Activated naive CD8-positive, alpha-beta T cell treated with anti-CD3 and anti-CD28 coated beads, Interleukin-2, amount 50 U/mL, for 16 hours (primary cell): ENCODE results near the gene DDX54.

ENCODE experiments used
- DNase-seq: peaks from one replicate; pipeline ENCODE4 v3.0.0-alpha.2; 2020; ENCODE audit warnings: low read depth, low spot score

The DDX54 gene

DNA sequence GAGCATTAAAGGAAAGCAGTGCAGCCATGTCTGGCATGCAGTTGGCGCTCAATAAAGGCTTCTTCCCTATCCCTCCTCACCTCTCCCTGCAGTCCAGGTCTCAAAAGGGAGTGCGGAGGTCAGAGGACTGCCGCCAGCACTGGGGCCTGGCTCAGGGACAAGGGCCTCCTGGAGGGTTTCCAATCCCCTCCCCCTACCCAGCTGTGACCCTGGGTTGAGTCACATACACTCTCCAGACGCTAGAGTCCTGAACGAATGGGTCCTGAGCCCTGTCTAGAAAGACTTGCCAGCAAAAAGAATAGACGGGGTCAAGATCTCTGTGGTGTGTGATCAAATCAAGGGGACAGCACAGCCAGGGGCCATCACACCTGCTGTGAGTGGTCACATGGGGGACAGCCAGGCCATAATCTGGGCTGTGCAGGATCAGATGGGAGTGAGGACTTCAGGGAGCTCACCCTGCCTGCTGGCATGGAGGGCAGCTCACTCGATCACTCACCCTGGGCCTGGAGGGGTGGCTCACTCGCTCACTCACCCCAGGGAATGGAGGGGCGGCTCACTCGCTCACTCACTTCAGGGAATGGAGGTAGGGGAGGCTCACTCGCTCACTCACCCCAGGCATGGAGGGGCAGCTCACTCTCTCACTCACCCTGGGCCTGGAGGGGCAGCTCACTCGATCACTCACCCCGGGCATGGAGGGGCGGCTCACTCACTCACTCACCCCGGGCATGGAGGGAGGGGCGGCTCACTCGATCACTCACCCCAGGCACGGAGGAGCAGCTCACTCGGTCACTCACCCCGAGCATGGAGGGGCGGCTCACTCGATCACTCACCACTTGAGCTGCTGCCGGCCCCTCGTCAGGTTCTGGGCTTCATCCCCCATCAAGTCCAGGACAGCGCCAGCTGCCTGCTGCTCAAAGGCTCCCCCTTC is 22.9 kb downstream of the DDX54 start:
- DNase-seq, result no peak

DNA sequence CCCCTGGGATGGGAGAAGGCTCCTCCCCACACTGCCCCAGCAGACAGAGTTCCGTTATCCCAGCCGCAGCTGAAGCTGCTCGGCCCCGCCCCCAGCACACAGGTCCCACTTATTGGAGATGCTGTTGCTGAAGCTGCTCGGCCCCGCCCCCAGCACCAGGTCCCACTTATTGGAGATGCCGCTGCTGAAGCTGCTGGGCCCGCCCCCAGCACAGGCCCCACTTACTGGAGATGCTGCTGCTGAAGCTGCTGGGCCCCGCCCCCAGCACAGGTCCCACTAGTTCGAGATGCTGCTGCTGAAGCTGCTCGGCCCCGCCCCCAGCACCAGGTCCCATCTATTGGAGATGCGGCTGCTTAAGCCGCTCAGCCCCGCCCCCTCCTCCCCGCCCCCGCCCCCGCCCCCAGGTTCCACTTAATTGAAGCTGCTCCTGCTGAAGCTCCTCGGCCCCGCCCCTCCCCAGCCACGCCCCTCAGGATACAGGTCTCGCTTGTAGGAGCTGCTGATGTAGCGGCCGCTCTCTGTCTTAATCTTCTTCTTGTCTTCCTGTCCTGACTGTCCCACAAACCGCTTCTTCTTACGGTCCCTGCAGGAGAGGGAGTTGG is 23.8 kb downstream of the DDX54 start:
- DNase-seq, result no peak

DNA sequence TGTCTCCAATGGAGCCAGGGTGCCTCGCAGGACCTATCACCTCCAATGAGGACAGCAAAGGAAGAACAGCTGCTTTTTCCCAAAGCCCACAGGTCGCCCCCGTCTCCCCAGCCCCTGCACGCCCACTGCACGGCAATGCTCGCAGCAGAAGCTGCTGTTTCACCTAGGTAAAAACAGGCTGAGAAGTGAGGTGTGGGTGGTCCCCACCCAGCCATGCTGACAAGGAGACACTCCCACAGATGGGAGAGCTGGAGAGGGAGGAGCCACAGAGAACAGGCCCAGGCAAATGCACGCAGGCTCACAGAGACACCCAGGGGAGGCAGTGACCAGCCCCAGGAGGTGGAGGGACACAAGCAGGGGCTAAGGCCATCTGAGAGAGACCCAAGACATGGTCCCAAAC is 25.3 kb downstream of the DDX54 start:
- DNase-seq, result no peak

DNA sequence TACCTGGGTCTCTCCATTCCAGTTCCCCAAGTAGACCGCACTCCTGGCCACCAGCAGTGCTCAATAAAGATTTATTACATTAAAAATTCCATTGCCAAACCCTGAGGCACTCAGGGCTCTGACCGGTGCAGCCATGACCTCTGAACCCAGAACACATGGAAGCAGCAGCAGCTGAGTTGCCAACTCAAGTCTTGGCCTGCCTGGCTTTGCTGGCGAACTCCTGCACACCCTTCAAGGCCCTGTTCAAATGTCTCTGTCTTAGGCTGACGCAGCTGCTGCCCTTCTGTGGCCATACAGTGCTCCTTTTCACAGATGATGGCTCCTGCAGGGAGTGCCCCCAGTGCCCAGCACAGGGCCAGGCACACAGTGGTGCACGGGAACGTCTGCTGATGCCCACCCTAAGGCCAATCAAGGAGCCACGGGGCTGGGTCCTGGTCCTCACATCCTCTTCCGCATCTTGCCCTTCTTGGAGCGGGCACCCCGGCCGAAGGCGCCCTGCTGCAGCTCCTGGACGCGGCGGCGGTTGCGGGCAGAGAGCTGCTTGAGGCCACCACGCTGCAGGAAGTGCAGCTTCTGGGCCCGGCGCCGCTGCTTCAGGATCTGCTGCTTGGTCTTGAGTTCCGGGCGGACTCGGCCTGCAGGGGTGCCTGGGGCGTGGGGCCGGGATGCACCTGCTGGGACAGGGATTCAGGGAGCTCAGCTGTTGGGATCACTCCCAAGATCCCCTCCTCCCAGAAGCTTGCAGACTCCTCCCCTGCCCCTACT is 26.7 kb downstream of the DDX54 start:
- no peak for DNase-seq

DNA sequence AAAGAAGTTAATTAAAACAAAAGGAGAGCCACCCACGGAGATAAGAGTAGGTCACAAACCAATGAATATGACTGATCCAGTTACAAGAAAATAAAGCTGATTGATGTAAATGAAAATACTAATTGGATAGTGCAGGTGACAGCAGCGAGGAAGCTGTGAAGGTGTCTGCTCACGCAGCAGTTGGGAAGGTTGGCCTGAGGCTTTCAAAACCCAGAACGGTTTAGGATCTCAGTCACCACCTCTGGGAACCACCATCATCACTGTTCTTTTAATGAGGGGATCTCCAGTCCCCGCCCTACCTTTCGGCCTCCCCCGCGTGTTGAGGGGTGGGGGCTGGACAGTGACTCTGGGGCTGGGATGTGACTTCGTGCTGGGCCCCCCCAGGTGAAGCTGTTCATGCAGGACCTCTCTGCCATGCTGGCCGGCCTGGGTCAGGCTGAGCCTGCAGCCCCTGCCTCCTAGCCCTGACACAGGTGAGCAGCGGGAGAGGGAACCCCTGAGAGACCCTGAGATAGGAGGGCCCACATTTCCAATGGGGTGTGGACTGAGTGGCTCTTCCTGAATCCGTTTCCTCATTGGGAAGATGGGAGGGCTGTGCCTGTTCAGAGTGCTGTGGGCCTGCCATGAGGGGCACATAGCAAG is 27.9 kb downstream of the DDX54 start:
- DNase-seq, result no peak

DNA sequence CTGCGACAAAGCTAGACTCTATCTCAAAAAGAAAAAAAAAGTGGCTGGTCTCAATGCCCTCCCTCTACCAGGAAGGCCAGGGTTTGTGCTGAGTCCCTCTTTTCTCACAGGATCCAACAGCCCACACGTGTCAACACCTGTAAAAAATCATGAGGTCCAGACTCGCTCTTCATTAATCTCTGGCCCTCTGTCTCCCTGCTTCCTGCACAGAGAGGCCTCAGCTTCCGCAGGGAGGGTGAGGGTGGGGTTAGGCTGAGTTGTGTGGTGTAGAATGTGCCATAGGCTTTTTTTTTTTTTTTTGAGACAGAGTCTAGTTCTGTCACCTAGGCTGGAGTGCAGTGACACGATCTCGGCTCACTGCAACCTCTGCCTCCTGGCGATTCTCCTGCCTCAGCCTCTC is 29.6 kb downstream of the DDX54 start:
- DNase-seq, result no peak

DNA sequence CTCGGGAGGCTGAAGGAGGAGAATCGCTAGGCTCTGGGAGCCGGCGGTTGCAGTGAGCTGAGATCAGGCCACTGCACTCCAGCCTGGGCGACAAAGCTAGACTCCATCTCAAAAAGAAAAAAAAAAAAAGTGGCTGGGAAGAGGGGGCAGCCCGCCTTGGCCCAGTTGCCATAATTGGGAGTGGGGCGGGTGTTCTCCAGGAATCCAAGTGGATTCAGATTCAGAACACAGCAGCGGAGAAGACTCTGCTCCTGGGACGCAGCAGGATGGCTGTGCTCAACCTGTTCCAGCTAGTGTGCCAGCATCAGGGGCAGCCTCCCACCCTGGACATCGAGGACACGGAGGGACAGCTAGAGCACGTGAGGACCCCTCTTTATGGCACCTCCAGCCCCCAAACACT is 30.2 kb downstream of the DDX54 start:
- DNase-seq, result no peak

DNA sequence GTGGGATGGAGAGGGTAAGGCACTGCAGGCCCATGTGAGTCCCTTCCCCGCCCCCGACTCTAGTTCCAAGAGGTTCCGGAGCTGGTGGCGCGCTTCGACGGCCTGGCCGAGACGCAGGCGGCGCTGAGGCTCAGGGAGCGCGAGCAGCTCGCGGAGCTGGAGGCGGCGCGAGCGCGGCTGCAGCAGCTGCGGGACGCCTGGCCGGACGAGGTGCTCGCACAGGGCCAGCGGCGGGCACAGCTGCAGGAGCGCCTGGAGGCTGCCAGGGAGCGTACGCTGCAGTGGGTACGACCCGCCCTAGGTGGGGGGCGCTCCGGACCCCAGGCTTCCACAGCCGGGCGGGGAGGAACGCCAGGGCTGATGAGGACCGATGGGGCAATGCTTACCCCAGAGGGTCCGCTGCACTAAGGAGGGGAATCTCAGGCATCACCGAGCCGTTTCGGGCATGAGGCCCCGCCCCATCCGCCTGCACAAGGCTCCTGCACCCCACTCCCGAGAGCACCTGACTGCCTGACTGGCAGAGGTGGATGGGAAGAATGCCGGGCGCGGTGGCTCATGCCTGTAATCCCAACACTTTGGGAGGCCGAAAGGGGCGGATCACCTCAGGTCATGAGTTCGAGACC is 30.8 kb downstream of the DDX54 start:
- DNase-seq, result no peak

DNA sequence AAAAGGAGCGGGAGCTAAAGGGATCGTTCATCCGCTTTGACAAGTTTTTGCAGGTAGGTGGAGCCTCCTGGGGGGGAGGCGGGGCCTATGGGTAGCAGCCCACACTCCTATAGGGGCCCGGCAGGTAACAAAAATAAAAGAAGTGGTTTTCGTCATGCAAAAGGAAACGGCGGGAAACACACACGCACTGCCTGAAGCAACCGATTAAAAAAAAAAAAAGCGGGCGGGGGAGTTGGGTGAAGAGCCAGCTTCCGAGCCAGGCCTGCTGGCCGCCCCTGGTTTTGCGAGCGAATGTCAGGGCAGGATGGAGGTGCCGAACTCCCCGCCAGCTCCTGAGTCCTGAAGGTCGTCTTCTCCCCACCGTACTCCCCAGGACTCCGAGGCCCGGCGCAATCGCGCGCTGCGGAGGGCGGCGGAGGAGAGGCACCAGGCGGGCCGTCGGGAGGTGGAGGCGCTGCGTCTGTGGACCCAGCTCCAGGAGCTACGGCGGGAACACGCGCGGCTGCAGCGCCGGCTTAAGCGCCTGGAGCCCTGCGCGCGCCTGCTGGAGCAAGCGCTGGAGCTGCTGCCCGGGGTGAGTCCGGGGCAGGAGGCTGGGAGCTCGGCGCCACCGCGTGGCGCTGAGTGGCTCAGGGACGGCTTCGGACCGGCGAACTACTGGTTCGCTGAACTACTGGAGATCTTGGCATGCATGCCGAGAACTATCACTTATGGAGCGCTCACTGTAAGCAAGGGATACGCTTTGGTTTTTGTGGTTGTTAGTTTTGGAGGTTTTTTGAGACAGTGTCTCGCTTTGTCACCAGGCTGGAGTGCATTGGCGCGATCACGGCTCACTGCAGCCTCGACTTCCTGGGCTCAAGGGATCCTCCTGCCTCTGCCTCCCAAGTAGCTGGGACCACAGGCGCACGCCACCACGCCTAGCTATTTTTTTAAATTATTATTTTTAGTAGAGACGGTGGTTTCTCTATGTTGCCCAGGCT is 32.2 kb downstream of the DDX54 start:
- DNase-seq, result peak; percentile 23

DNA sequence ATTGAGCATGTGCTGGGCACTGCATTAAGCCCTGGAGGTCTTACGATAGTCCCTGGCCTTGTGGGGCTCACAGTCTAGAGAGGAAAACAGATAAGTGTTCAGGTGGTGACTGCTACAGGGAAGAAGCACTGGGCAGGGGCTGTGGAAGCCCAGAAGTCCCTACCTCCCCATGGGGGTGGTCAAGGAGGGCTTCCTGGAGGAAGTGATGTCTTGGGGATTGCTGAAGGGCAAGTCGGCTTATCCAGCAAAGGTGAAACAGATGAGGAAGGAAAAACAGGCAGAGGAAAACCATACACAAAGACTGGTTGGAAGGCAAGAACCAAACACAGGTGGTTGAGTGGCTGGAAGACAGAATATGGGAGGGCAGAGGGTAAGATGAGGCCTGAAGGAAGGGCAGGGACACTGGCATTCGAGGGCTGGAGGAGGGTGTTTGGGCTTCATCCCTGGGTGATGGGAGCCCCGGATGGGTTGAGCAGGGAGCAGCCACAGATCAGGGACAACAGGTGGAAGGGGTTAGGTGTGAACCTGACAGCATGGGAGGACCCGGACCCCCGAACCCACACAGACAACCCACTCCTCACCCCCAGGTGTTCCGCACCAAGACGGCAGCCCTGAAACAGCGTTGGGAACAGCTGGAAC is 33.0 kb downstream of the DDX54 start:
- no peak for DNase-seq

DNA sequence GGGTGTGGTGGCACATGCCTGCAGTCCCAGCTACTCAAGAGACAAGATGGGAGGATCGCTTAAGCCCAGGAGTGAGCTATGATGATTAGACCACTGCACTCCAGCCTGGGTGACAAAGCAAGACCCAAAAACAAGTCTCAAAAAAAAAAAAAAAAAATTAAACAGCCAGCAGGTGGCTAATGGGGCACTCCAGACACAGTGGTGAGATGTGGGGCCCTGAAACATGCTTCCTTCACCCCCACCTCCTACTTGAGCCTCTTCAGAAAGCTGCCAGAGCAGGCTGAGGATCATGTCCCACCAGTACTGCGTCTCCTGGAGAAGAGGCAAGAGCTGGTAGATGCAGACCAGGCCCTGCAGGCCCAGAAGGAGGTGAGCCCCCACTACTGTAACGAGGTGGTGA is 33.6 kb downstream of the DDX54 start:
- DNase-seq, result no peak

DNA sequence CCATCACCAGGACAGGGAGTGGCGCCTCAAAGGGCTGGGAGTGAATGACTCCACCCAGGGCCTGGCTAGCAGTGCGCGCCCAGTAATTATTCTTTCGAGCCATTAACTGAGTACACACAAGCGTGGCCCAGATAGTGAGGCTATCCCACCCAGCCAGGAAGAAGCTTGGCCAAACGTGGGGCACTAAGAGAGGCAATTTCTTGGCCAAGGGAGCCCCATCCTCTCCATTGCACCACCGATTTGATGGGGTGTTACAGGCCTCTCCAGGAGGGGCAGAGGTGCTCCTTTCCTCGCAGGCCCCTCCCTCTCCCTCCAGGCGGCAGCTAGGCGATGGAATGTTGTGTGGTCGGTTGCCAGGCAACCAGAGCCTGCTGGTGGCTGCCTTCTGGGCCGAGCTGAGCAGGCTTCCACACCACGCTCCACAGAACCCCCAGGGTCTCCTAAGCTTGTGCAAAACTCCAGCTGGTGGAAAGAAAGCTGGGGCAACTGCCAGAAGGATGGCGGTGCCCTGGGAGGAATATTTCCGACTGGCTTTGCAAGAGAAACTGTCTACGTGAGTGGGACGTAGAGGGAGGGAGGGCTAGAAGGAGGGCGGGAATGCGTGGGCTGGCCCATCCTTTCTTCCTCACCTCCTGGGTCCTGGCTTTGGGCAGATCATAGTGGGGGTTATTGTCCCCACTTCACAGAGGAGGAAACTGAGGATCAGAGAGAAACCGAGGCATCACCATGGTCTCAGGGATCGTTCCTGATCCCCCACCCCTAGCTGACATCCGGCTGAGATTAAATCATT is 35.7 kb downstream of the DDX54 start, which contains the start of gene CFAP73:
TSS of gene CFAP73 (plus strand) at position 364 of the 790 bp plus-strand sequence. CDS start at position 498, 134 bp downstream.
- DNase-seq, result no peak

DNA sequence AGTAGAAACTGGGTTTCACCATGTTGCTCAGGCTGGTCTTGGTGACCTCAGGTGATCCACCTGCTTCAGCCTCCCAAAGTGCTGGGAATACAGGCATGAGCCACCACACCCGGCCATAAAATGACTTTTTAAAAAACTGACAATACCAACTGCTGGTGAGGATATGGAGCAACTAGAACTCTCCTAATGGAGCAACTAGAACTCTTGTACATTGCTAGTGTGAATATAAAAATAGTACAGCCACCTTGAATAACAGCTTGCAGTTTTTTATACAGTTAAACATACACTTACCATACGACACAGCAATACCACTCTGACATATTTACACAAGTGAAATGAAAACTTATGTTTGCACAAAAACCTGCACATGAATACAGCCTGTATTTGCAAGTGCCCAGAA is 38.3 kb downstream of the DDX54 start:
- no peak for DNase-seq

DNA sequence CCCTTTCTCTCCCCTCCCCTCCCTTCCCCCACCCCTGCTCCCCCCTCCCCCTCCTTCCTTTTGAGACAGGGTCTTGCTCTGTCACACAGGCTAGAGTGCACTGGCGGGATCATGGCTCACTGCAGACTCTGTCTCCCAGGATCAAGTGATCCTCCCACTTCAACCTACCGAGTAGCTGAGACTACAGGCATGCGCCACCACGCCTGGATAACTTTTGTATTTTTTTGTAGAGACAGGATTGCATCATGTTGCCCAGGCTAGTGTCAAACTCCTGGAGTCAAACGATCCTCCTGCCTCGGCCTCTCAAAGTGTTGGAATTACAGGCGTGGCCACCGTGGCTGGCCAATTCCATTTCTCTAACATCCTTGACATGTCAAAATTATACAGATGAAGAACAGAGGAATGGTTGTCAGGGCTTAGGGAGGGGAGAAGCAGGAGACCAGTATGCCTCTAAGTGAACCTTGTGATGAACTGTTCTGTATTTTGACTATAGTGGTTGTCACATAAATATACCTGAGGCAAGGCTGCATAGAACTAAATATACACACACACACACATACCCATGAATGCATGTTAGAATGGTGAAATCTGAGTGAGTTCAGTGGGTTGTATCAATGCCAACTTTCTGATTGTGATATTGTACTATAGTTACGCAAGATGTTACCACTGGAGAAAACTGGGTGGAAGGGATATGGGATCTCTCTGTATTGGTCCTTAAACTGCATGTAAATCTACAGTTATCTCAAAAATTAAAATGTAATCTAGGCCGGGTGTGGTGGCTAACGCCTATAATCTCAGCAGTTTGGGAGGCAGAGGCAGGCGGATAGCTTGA is 39.3 kb downstream of the DDX54 start:
- no peak for DNase-seq

DNA sequence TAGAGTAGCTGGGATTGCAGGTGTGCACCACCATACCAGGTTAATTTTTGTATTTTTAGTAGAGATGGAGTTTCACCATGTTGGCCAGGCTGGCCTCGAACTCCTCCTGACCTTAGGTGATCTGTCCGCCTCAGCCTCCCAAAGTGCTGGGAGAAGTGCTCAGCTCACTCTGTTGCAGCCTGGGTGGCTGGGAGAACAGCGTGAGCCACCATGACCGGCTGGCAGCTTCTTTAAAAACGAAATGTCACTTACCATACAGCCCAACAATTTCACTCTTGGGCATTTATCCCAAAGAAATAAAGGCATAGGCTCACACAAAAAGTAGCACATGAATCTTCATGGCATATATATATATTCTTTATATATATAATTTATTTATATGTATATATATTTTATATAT is 40.5 kb downstream of the DDX54 start:
- DNase-seq, result no peak

DNA sequence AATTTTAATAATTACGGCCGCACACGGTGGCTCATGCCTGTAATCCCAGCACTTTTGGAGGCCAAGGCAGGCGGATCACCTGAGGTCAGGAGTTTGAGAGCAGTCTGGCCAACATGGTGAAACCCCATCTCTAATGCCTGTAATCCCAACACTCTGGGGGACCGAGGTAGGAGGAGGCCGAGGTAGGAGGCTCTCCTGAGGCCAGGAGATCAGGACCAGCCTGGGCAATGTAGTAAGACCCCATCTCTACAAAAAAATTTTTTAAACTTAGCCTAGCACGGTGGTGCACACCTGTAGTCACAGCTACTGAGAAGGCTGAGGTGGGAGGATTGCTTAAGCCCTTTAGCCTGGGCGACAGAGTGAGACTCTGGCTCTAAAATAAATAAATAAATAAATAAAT is 41.3 kb downstream of the DDX54 start:
- no peak for DNase-seq

DNA sequence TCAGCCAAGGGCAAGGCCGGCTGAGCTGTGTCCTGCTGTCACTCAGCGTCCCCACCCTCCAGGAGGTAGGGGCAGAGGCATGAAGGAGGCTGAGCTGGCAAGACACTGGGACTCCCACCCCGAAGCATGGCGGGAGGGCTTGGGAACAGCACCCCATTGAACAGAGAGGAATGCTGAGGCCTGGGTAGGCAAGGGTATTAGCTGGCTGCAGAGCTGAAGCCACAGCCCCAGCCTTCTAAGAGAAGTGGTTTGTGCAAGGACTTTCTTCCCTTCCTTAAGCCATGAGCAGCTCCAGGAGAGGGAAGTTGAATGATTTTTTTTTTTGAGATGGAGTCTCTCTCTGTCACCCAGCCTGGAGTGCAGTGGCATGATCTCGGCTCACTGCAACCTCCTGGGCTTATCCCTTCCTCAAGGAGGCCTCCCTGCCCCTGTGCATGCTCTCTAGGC is 42.4 kb downstream of the DDX54 start:
- no peak for DNase-seq
